SK-N-SH (cell line): ENCODE data around the gene TLCD4. TPM values are rescaled to one million over a fixed set of nuclear protein-coding genes. Genes with fewer than 3 reads are reported as not detected.

ENCODE experiments used
- CTCF ChIA-PET: fragments of 300-600, 350-600 bp; formaldehyde crosslinking; extraction: SDS; loops from one replicate; lab custom pipeline; 2021; lab: Yijun Ruan, JAX
- POLR2A ChIA-PET: fragments of 350-600 bp; sonication (Branson Sonifier 250); formaldehyde crosslinking; extraction: SDS; loops from one replicate; lab custom pipeline; 2020; ENCODE audit warnings: antibody characterized with exemption, inconsistent platforms; lab: Yijun Ruan, JAX
- DNase-seq: peaks from one replicate; pipeline ENCODE4 v3.0.0; 2012
- H2AFZ ChIP-seq: fragments of 200-600 bp; sonication (generic); 2 replicates; pipeline ENCODE4 v1.8.1; 2016; ENCODE audit warnings: antibody characterized with exemption, mild to moderate bottlenecking, low read depth
- H3F3A ChIP-seq: fragments of 200-600 bp; sonication (generic); replicated peaks from 2 replicates; pipeline ENCODE3; 2016; ENCODE audit warnings: antibody characterized with exemption, mild to moderate bottlenecking; ENCODE audit not compliant: insufficient read depth
- H3K27ac ChIP-seq, 2 experiments: fragments of 200-500 bp in 1 of 2; fragments of 200-600 bp in 1 of 2; sonication (Bioruptor generic) in 1 of 2; sonication (generic), shearing (Covaris generic) in 1 of 2; 2 replicates each; pipeline versions ENCODE4 v1.5.1 to v1.6.1; 2014 to 2016; ENCODE audit warnings: low read depth in 2 of 2, inconsistent platforms in 1 of 2, low read length in 1 of 2, mild to moderate bottlenecking in 1 of 2, mixed read lengths in 1 of 2
- H3K27me3 ChIP-seq: fragments of 200-600 bp; sonication (generic), shearing (Covaris generic); 2 replicates; pipeline ENCODE4 v1.6.1; 2016; ENCODE audit warnings: mixed run types; ENCODE audit not compliant: insufficient read depth
- H3K36me3 ChIP-seq, 2 experiments: fragments of 200-500 bp in 1 of 2; fragments of 200-600 bp in 1 of 2; sonication (Bioruptor generic) in 1 of 2; sonication (generic) in 1 of 2; replicated peaks in 1 of 2; 2 replicates each; pipeline versions ENCODE3 to v1.5.1; 2014 to 2016; ENCODE audit warnings: low read length in 1 of 2, mild to moderate bottlenecking in 1 of 2; ENCODE audit not compliant: insufficient read depth in 2 of 2, control insufficient read depth in 1 of 2
- H3K4me1 ChIP-seq, 2 experiments: fragments of 200-500 bp in 1 of 2; fragments of 200-600 bp in 1 of 2; sonication (Bioruptor generic) in 1 of 2; sonication (generic), shearing (Covaris generic) in 1 of 2; 2 replicates each; pipeline versions ENCODE4 v1.5.1 to v1.6.1; 2014 to 2016; ENCODE audit warnings: low read depth in 1 of 2, low read length in 1 of 2, mixed run types in 1 of 2; ENCODE audit not compliant: insufficient read depth in 2 of 2, control insufficient read depth in 1 of 2
- H3K4me2 ChIP-seq: fragments of 200-600 bp; sonication (generic), shearing (Covaris generic); 2 replicates; pipeline ENCODE4 v1.6.1; 2017; ENCODE audit warnings: mixed run types
- H3K4me3 ChIP-seq, 2 experiments: fragments of 200-500 bp in 1 of 2; fragments of 200-600 bp in 1 of 2; sonication (Bioruptor generic) in 1 of 2; sonication (generic), shearing (Covaris generic) in 1 of 2; 2 replicates each; pipeline versions ENCODE4 v1.5.1 to v1.8.1; 2014 to 2016; ENCODE audit warnings: low read depth in 2 of 2, inconsistent platforms in 1 of 2, low read length in 1 of 2, mild to moderate bottlenecking in 1 of 2, mixed read lengths in 1 of 2, moderate library complexity in 1 of 2
- H3K79me2 ChIP-seq: fragments of 200-600 bp; sonication (generic); 2 replicates; pipeline ENCODE4 v1.8.1; 2017; ENCODE audit warnings: mild to moderate bottlenecking; ENCODE audit not compliant: insufficient read depth
- H3K9ac ChIP-seq: fragments of 200-600 bp; sonication (generic); 2 replicates; pipeline ENCODE4 v1.6.1; 2017; ENCODE audit warnings: mixed run types
- H3K9me2 ChIP-seq: fragments of 200-600 bp; sonication (generic); 2 replicates; pipeline ENCODE4 v1.6.1; 2017; ENCODE audit warnings: mixed run types
- H3K9me3 ChIP-seq: fragments of 200-600 bp; sonication (generic); 2 replicates; pipeline ENCODE4 v1.6.1; 2017; ENCODE audit warnings: mixed run types, mild to moderate bottlenecking, moderate library complexity
- H4K20me1 ChIP-seq: fragments of 200-600 bp; sonication (generic); 2 replicates; pipeline ENCODE4 v1.6.1; 2017; ENCODE audit warnings: mild to moderate bottlenecking, mixed run types; ENCODE audit not compliant: insufficient read depth
- CTCF ChIP-seq: fragments of 200-600 bp; sonication (generic); IDR thresholded peaks from 2 replicates; pipeline ENCODE4 v1.6.1; 2017; ENCODE audit warnings: antibody characterized with exemption, mild to moderate bottlenecking, moderate library complexity
- EP300 ChIP-seq, 2 experiments: IDR thresholded peaks; 2 replicates each; pipeline versions ENCODE4 v1.4.0 to v1.6.1; 2012; ENCODE audit warnings: borderline replicate concordance in 1 of 2, low read depth in 1 of 2, low read length in 1 of 2
- GABPA ChIP-seq: IDR thresholded peaks from 2 replicates; pipeline ENCODE4 v1.4.0; 2012; ENCODE audit warnings: low read depth, mild to moderate bottlenecking
- JUND ChIP-seq: IDR thresholded peaks from 2 replicates; pipeline ENCODE4 v1.4.0; 2012
- MAX ChIP-seq: IDR thresholded peaks from 2 replicates; pipeline ENCODE4 v1.4.0; 2012; ENCODE audit warnings: low read depth
- NFIC ChIP-seq: IDR thresholded peaks from 2 replicates; pipeline ENCODE4 v1.4.0; 2012; ENCODE audit warnings: borderline replicate concordance
- POLR2AphosphoS5 ChIP-seq: IDR thresholded peaks from 2 replicates; pipeline ENCODE4 v1.6.1; 2012; ENCODE audit warnings: low read depth, low read length
- RCOR1 ChIP-seq: fragments of 150-350 bp; IDR thresholded peaks from 2 replicates; pipeline ENCODE4 v1.6.1; 2017; ENCODE audit warnings: antibody characterized with exemption, low read length
- RFX5 ChIP-seq: IDR thresholded peaks from 2 replicates; pipeline ENCODE4 v1.6.1; 2012; ENCODE audit warnings: mild to moderate bottlenecking, improper control_type of control experiment, low read length
- RXRA ChIP-seq: IDR thresholded peaks from 2 replicates; pipeline ENCODE4 v1.4.0; 2012; ENCODE audit warnings: low read depth, mild to moderate bottlenecking, borderline replicate concordance
- TEAD4 ChIP-seq: IDR thresholded peaks from 2 replicates; pipeline ENCODE4 v1.4.0; 2012; ENCODE audit warnings: mild to moderate bottlenecking, borderline replicate concordance; ENCODE audit not compliant: insufficient read depth
- YY1 ChIP-seq: IDR thresholded peaks from 2 replicates; pipeline ENCODE4 v1.4.0; 2012; ENCODE audit warnings: low read depth, mild to moderate bottlenecking
- WGBS: methylation state at CpG from one replicate; pipeline ENCODE4 v1.1.6; 2017; ENCODE audit warnings: low lambda C conversion rate; 5-methylcytosine and 5-hydroxymethylcytosine counted together
- polyA plus RNA-seq, 3 experiments: library from polyadenylated mRNA; depleted of rRNA; stranded (reverse); fragments of >200 nt; gene quantifications; 2 replicates each; pipeline ENCODE4 v1.2.3, GENCODE V29; 2012
- TF ChIP-seq, protein P1 (sequence below): IDR thresholded peaks from 2 replicates; pipeline ENCODE4 v1.4.0; 2012; ENCODE audit warnings: low read depth, borderline replicate concordance

The TLCD4 gene
- polyA plus RNA-seq, 1 of the 3 experiments (the other 2 are of a cell fraction) = 0.69 TPM

GRCh38 chr1:95138223-95138622 is 21.1 kb downstream of the TLCD4 start:
- Histone ChIP-seq H3K36me3 (no peaks in the 10 kb centered on the region), H3F3A (no peaks in the 10 kb centered on the region), H3K4me3 (no peak overlapping the region), H4K20me1 (no peaks in the 10 kb centered on the region), H3K9me3 (no peaks in the 10 kb centered on the region), H3K9me2 (no peaks in the 10 kb centered on the region), H3K9ac (no peak overlapping the region), H3K4me1 (no peaks in the 10 kb centered on the region; a peak in 1 of 4 replicates), H3K79me2 (no peaks in the 10 kb centered on the region), H3K27ac (no peak overlapping the region), H2AFZ (no peak overlapping the region), H3K27me3 (no peaks in the 10 kb centered on the region), H3K4me2 (no peak overlapping the region)
- no peak for TF ChIP-seq EP300 (IDR thresholded peaks at IDR 0.05; ENCODE audit: borderline replicate concordance in 1 of 2, low read depth in 1 of 2, low read length in 1 of 2)
- no peak for TF ChIP-seq NFIC
- TF ChIP-seq RFX5 = no peak
- TF ChIP-seq RXRA = no peak
- TF ChIP-seq YY1 = no peak
- TF ChIP-seq GABPA = no peak
- no peak for TF ChIP-seq TEAD4
- ChIA-PET CTCF (no interaction called here), POLR2A (no interaction called here)
- no peak for DNase-seq

GRCh38 chr1:95139039-95139438 is 21.9 kb downstream of the TLCD4 start:
- Histone ChIP-seq H3K9me3 (no peaks in the 10 kb centered on the region), H3K36me3 (no peaks in the 10 kb centered on the region), H2AFZ (no peak overlapping the region), H3F3A (no peaks in the 10 kb centered on the region), H3K27ac (no peak overlapping the region), H3K9ac (no peak overlapping the region)
- TF ChIP-seq RXRA (no peak), CTCF (no peak), NFIC (no peak), JUND (no peak), RCOR1 (no peak), POLR2AphosphoS5 (no peak), GABPA (no peak), EP300 (IDR thresholded peaks at IDR 0.05; ENCODE audit: borderline replicate concordance in 1 of 2, low read depth in 1 of 2, low read length in 1 of 2) (no peak), MAX (no peak)
- TF ChIP-seq, protein P1, sequence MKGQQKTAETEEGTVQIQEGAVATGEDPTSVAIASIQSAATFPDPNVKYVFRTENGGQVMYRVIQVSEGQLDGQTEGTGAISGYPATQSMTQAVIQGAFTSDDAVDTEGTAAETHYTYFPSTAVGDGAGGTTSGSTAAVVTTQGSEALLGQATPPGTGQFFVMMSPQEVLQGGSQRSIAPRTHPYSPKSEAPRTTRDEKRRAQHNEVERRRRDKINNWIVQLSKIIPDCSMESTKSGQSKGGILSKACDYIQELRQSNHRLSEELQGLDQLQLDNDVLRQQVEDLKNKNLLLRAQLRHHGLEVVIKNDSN = no peak
- TF ChIP-seq, all 33 proteins: peak for 0
- ChIA-PET CTCF (interaction anchor here (1.0 kb wide), 2 partner anchors 79 to 95 kb away, joined by 3 read pairs; partner anchors contain the start of gene RWDD3), POLR2A (no interaction called here)
- WGBS = 100% methylated on average over 1 of the region's 1 CpG
- Histone ChIP-seq H4K20me1 (no peaks in the 10 kb centered on the region), H3K4me3 (no peak overlapping the region), H3K4me1 (no peaks in the 10 kb centered on the region; a peak in 1 of 4 replicates), H3K9me2 (no peaks in the 10 kb centered on the region), H3K4me2 (no peak overlapping the region), H3K79me2 (no peaks in the 10 kb centered on the region), H3K27me3 (no peaks in the 10 kb centered on the region)
- DNase-seq = no peak
